GM21381 (cell line): ENCODE measurements around the gene KLHL18.

Source experiments
- ATAC-seq: cut with Tn5 transposase; IDR thresholded peaks from one replicate; pipeline ENCODE4 v1.9.1; 2021; ENCODE audit warnings: mild to moderate bottlenecking, moderate library complexity; ENCODE audit not compliant: unreplicated experiment

KLHL18 gene

GRCh38 chr3:47394140-47394870 lies 111.6 kb downstream of the KLHL18 start:
- no peak for ATAC-seq

GRCh38 chr3:47394881-47395280 lies 112.1 kb downstream of the KLHL18 start:
- ATAC-seq, result no peak
